GM12878 (cell line): ENCODE data around the gene PIR. TPM values are rescaled to one million over a fixed set of nuclear protein-coding genes. Genes with fewer than 3 reads are reported as not detected.

ENCODE experiments used
- ATAC-seq: fragments of 200-7000 bp; cut with Tn5 transposase; 3 replicates; pipeline ENCODE4 v1.9.1; 2020; ENCODE audit warnings: mild to moderate bottlenecking, moderate library complexity
- BruUV-seq: library from RNA; stranded (reverse); fragments of 400-500 nt; replicated peaks from 2 replicates; lab custom pipeline; 2021; lab: Mats Ljungman, UMichigan
- CTCF ChIA-PET: fragments of 300-600 bp; sonication (Branson Sonifier 250); formaldehyde crosslinking; extraction: SDS; loops from one replicate; lab custom pipeline; 2021; ENCODE audit warnings: inconsistent platforms; lab: Yijun Ruan, JAX
- POLR2A ChIA-PET: fragments of 350-600 bp; formaldehyde crosslinking; extraction: SDS; loops from one replicate; lab custom pipeline; 2021; ENCODE audit warnings: inconsistent platforms; lab: Charles Lee
- RAD21 ChIA-PET: fragments of 300-600 bp; sonication (Branson Sonifier 250); formaldehyde crosslinking; loops from one replicate; lab custom pipeline; 2023; ENCODE audit warnings: antibody characterized with exemption; ENCODE audit not compliant: unreplicated experiment; lab: Charles Lee
- SMC1A ChIA-PET: fragments of 300-600 bp; sonication (Branson Sonifier 250); formaldehyde crosslinking; loops from one replicate; lab custom pipeline; 2023; ENCODE audit not compliant: unreplicated experiment, uncharacterized antibody; lab: Charles Lee
- DNase-seq: peaks from one replicate; pipeline ENCODE4 v3.0.0-alpha.2; 2011; ENCODE audit warnings: low read depth, low spot score
- FAIRE-seq: peaks from 3 replicates; lab custom pipeline; 2011; peaks lifted over from hg19 to GRCh38; lab: Jason Lieb, UNC
- H2AFZ ChIP-seq: 2 replicates; pipeline ENCODE4 v1.6.0; 2011; ENCODE audit warnings: low read depth, low read length, control low read depth; ENCODE audit not compliant: control insufficient read depth
- H3K27ac ChIP-seq: 2 replicates; pipeline ENCODE4 v1.5.1; 2011; ENCODE audit warnings: control low read depth; ENCODE audit not compliant: control insufficient read depth, insufficient read depth
- H3K27me3 ChIP-seq, 2 experiments: replicated peaks in 1 of 2; 2 replicates each; pipeline versions ENCODE4 v1.6.0 to v1.6.1; 2011; ENCODE audit warnings: low read length in 1 of 2; ENCODE audit not compliant: control insufficient read depth in 2 of 2, insufficient read depth in 2 of 2
- H3K36me3 ChIP-seq, 2 experiments: 2 replicates each; pipeline ENCODE4 v1.5.1; 2011; ENCODE audit warnings: low read length in 1 of 2; ENCODE audit not compliant: control insufficient read depth in 2 of 2, insufficient read depth in 2 of 2
- H3K4me1 ChIP-seq: 2 replicates; pipeline ENCODE4 v1.6.1; 2011; ENCODE audit warnings: mild to moderate bottlenecking, low read length, moderate library complexity, mixed read lengths; ENCODE audit not compliant: control insufficient read depth, insufficient read depth
- H3K4me2 ChIP-seq: 2 replicates; pipeline ENCODE4 v1.6.0; 2011; ENCODE audit warnings: control low read depth; ENCODE audit not compliant: control insufficient read depth, insufficient read depth
- H3K4me3 ChIP-seq: fragments of 200-600 bp; sonication (generic); 2 replicates; pipeline ENCODE4 v1.5.1; 2016
- H3K79me2 ChIP-seq: 2 replicates; pipeline ENCODE4 v1.6.0; 2011; ENCODE audit warnings: low read length; ENCODE audit not compliant: control insufficient read depth, insufficient read depth
- H3K9ac ChIP-seq: 2 replicates; pipeline ENCODE4 v1.8.0; 2011; ENCODE audit warnings: low read length, control low read depth, mixed read lengths; ENCODE audit not compliant: control insufficient read depth, insufficient read depth
- H3K9me3 ChIP-seq: replicated peaks from 3 replicates; pipeline ENCODE4 v1.5.1; 2011; ENCODE audit warnings: mild to moderate bottlenecking, low read length; ENCODE audit not compliant: control insufficient read depth, insufficient read depth
- H4K20me1 ChIP-seq: 2 replicates; pipeline ENCODE4 v1.6.0; 2011; ENCODE audit not compliant: control insufficient read depth, insufficient read depth
- ATF2 ChIP-seq: IDR thresholded peaks from 2 replicates; pipeline ENCODE4 v1.6.1; 2012; ENCODE audit warnings: low read length, inconsistent platforms
- CEBPB ChIP-seq, 2 experiments: fragments of 150-350 bp in 1 of 2; IDR thresholded peaks; 2 replicates each; pipeline ENCODE4 v1.6.1; 2012 to 2014; ENCODE audit warnings: low read depth in 2 of 2, low read length in 2 of 2, borderline replicate concordance in 1 of 2, inconsistent platforms in 1 of 2
- CREM ChIP-seq: IDR thresholded peaks from 2 replicates; pipeline ENCODE4 v1.6.1; 2014; ENCODE audit warnings: antibody characterized with exemption, low read depth
- HDAC6 ChIP-seq: fragments of 200-600 bp; sonication (generic); IDR thresholded peaks from one replicate; pipeline ENCODE4 v1.8.0; 2017; ENCODE audit warnings: antibody characterized with exemption; ENCODE audit not compliant: unreplicated experiment
- JUNB ChIP-seq: IDR thresholded peaks from 2 replicates; pipeline ENCODE4 v1.6.1; 2016; ENCODE audit warnings: antibody characterized with exemption, mild to moderate bottlenecking
- MYB ChIP-seq: fragments of 150-350 bp; IDR thresholded peaks from 2 replicates; pipeline ENCODE4 v1.6.1; 2014; ENCODE audit warnings: mild to moderate bottlenecking, low read depth, low read length, borderline replicate concordance
- NKRF ChIP-seq: fragments of 450-650 bp; conservative IDR thresholded peaks from 2 replicates; pipeline ENCODE4 v1.6.1; 2017; ENCODE audit warnings: mild to moderate bottlenecking, moderate library complexity
- REST ChIP-seq: IDR thresholded peaks from 2 replicates; pipeline ENCODE4 v1.6.1; 2012; ENCODE audit warnings: mild to moderate bottlenecking, low read depth, low read length
- SMAD1 ChIP-seq: fragments of 450-650 bp; IDR thresholded peaks from 2 replicates; pipeline ENCODE4 v1.6.1; 2018; ENCODE audit warnings: mild to moderate bottlenecking, low read depth; ENCODE audit not compliant: partially characterized antibody
- SREBF1 ChIP-seq: IDR thresholded peaks from 2 replicates; pipeline ENCODE4 v1.6.1; 2012; ENCODE audit warnings: mild to moderate bottlenecking, low read length
- USF1 ChIP-seq: IDR thresholded peaks from 2 replicates; pipeline ENCODE4 v1.6.1; 2011; ENCODE audit warnings: borderline replicate concordance, low read depth, mild to moderate bottlenecking, moderate library complexity, mixed read lengths, low read length; ENCODE audit not compliant: insufficient read depth; ENCODE audit errors: extremely low read length
- ZNF207 ChIP-seq: fragments of 450-650 bp; IDR thresholded peaks from 2 replicates; pipeline ENCODE4 v1.6.1; 2014; ENCODE audit warnings: antibody characterized with exemption, mild to moderate bottlenecking, borderline replicate concordance
- ZSCAN29 ChIP-seq: fragments of 450-650 bp; IDR thresholded peaks from 2 replicates; pipeline ENCODE4 v1.6.1; 2017; ENCODE audit warnings: mild to moderate bottlenecking, moderate library complexity
- WGBS: methylation state at CpG from one replicate; pipeline ENCODE4 v1.1.6; 2016; ENCODE audit warnings: low lambda C conversion rate; ENCODE audit not compliant: insufficient replicate concordance, insufficient coverage; ENCODE audit errors: missing lambda C conversion rate; 5-methylcytosine and 5-hydroxymethylcytosine counted together
- in situ Hi-C: fragments of 300-500 bp; cut with MboI; formaldehyde crosslinking; loops from 9 replicates; pipeline ENCODE4 v1.14.3; 2018; ENCODE audit warnings: mixed read lengths
- intact Hi-C: fragments of 100-400 bp; cut with micrococcal nuclease; formaldehyde crosslinking; loops from one replicate; pipeline ENCODE4 v1.14.2; 2022; ENCODE audit not compliant: unreplicated experiment
- polyA plus RNA-seq, 11 experiments: library from polyadenylated mRNA; depleted of rRNA in 4 of 11; unstranded in 6 of 11; stranded (reverse) in 5 of 11; fragments of >200 nt; fragmentation: Nextera tagmentation in 4 of 11; fragmentation: Illumina TruSeq in 1 of 11; extraction: Ambion mirVana in 4 of 11; extraction: Trizol in 1 of 11; gene quantifications; 1 replicate in 1 of 11; 2 replicates in 10 of 11; pipeline versions ENCODE4 v1.2.1 to v1.2.3, GENCODE V29; 2011 to 2016; ENCODE audit warnings: inconsistent platforms in 2 of 11, missing spikeins in 2 of 11, low read depth in 1 of 11
- total RNA-seq, 4 experiments: library from RNA; depleted of rRNA in 3 of 4; stranded (reverse); fragments of >200 nt in 3 of 4; fragmentation: Illumina TruSeq in 1 of 4; extraction: Trizol in 1 of 4; gene quantifications; 2 replicates each; pipeline versions ENCODE4 v1.2.1 to v1.2.3, GENCODE V29; 2013 to 2021

The PIR gene
- total and polyA plus RNA-seq, 10 of the 15 experiments (the other 5 are each of a cell fraction or from before 2014, with no cell fraction given), result 3.8 to 16.5 (median 7.3) TPM

GRCh38 chrX:15525664-15526416 lies 32.7 kb upstream of the PIR start:
- 11% methylated on average over 8 of the region's 8 CpGs for WGBS
- no peak overlapping the region for H3K4me2 ChIP-seq
- TF ChIP-seq ATF2, result no peak
- no peak for TF ChIP-seq HDAC6
- no peak for TF ChIP-seq SMAD1
- TF ChIP-seq USF1, result no peak
- TF ChIP-seq NKRF, result no peak
- no peak for TF ChIP-seq CEBPB (IDR thresholded peaks at IDR 0.05; ENCODE audit: borderline replicate concordance in 1 of 2, low read depth in 2 of 2, low read length in 2 of 2)
- no peak for TF ChIP-seq CREM
- no peak for TF ChIP-seq JUNB
- TF ChIP-seq ZNF207, result no peak
- TF ChIP-seq REST, result no peak
- no peak for TF ChIP-seq SREBF1
- no peak for TF ChIP-seq ZSCAN29
- TF ChIP-seq MYB, result no peak

More at GRCh38 chrX:15525664-15526416, 32.7 kb upstream of the PIR start:
- in situ Hi-C loops, result no loop called here
- ChIA-PET CTCF (interaction anchor here (1.1 kb wide), 1 partner anchor 9 kb away, joined by 3 read pairs; no protein-coding TSS in a partner anchor), RAD21 (no interaction called here), POLR2A (no interaction called here), SMC1A (no interaction called here)
- no peak for FAIRE-seq
- Histone ChIP-seq H3K27ac (no peak overlapping the region), H3K4me3 (no peak overlapping the region), H3K9me3 (no peaks in the 10 kb centered on the region), H3K27me3 (peaks cover 0 to 5% of the 10 kb centered on the region in 2 experiments; a peak in 1 of 4 replicates), H3K36me3 (no peaks in the 10 kb centered on the region), H3K4me1 (no peaks in the 10 kb centered on the region), H2AFZ (no peak overlapping the region), H4K20me1 (no peaks in the 10 kb centered on the region), H3K9ac (no peak overlapping the region), H3K79me2 (no peaks in the 10 kb centered on the region)
- BruUV-seq, result no TSS peak
- DNase-seq, result no peak
- ATAC-seq, result no peak
- intact Hi-C loops, result no loop called here
